DMS114 treated with DMSO at 0.1 percent for 48 hours (cell line): Measurements from ENCODE around the gene TUBGCP3.
"Not testable (repeated sequence)": the region's sequence is repeated elsewhere in the genome, so short reads cannot be mapped to it uniquely, and the experiment has no call there.

Experiments used
- DNase-seq: peaks from one replicate; lab custom pipeline; 2025; ENCODE audit not compliant: unreplicated experiment; lab: John Stamatoyannopoulos, UW

Gene TUBGCP3

GRCh38 chr13:112486386-112487126 lies 101.4 kb downstream of the TUBGCP3 start:
- no peak for DNase-seq

GRCh38 chr13:112485814-112486213 lies 102.1 kb downstream of the TUBGCP3 start:
- not testable (repeated sequence) for DNase-seq

GRCh38 chr13:112483299-112483698 lies 104.7 kb downstream of the TUBGCP3 start:
- DNase-seq, result no peak

- no peak for DNase-seq
Measured at GRCh38 chr13:112481458-112481857, 106.5 kb downstream of the TUBGCP3 start.

- DNase-seq, result no peak
Measured at GRCh38 chr13:112479389-112479788, 108.6 kb downstream of the TUBGCP3 start.

- no peak for DNase-seq
Measured at GRCh38 chr13:112477070-112477619, 110.8 kb downstream of the TUBGCP3 start.

GRCh38 chr13:112475889-112476288 lies 112.1 kb downstream of the TUBGCP3 start:
- no peak for DNase-seq

GRCh38 chr13:112474869-112475268 lies 113.1 kb downstream of the TUBGCP3 start:
- no peak for DNase-seq

- DNase-seq, result no peak
Measured at GRCh38 chr13:112473818-112474217, 114.1 kb downstream of the TUBGCP3 start.

GRCh38 chr13:112469071-112469745 lies 118.7 kb downstream of the TUBGCP3 start:
- no peak for DNase-seq

GRCh38 chr13:112468069-112468468 lies 119.9 kb downstream of the TUBGCP3 start:
- no peak for DNase-seq

- no peak for DNase-seq
Measured at GRCh38 chr13:112467236-112467635, 120.7 kb downstream of the TUBGCP3 start.

GRCh38 chr13:112466132-112467058 lies 121.6 kb downstream of the TUBGCP3 start:
- DNase-seq, result no peak

- DNase-seq, result no peak
Measured at GRCh38 chr13:112465251-112466131, 122.5 kb downstream of the TUBGCP3 start.

GRCh38 chr13:112464720-112465119 lies 123.2 kb downstream of the TUBGCP3 start:
- DNase-seq, result no peak

- DNase-seq, result no peak
Measured at GRCh38 chr13:112462408-112462807, 125.5 kb downstream of the TUBGCP3 start.

- DNase-seq, result no peak
Measured at GRCh38 chr13:112457485-112457884, 130.5 kb downstream of the TUBGCP3 start.

GRCh38 chr13:112457081-112457480 lies 130.9 kb downstream of the TUBGCP3 start:
- DNase-seq, result no peak

- no peak for DNase-seq
Measured at GRCh38 chr13:112456138-112457056, 131.6 kb downstream of the TUBGCP3 start.
